Inferior parietal cortex (tissue), 1 donor: ENCODE data around the gene OR4C15.

Experiments used
- DNase-seq: peaks from one replicate; pipeline ENCODE4 v3.0.0-alpha.2; 2016; ENCODE audit errors: extremely low spot score

Gene OR4C15

GRCh38 chr11:55554169-55554568 lies at the start of gene OR4C15:
Gene OR4C15, plus strand, starts transcription at chr11:55554469. Its CDS starts 0 bp downstream, at chr11:55554469.
- DNase-seq: no peak

- DNase-seq: no peak
Observed at GRCh38 chr11:55571828-55572227, 17.6 kb downstream of the OR4C15 start, which contains the start of gene OR4C16. Gene OR4C16, plus strand, starts transcription at chr11:55572128. Its CDS starts 0 bp downstream, at chr11:55572128.

GRCh38 chr11:55572548-55572947 lies 18.3 kb downstream of the OR4C15 start:
- DNase-seq: no peak
